Activated CD8-positive, alpha-beta memory T cell treated with anti-CD3 and anti-CD28 coated beads, Interleukin-2, amount 50 U/mL, for 1 hour (primary cell): ENCODE measurements around the gene EME2.
"Not testable (repeated sequence)": the region's sequence is repeated elsewhere in the genome, so short reads cannot be mapped to it uniquely, and the experiment has no call there.

ENCODE experiments used
- DNase-seq: peaks from one replicate; pipeline ENCODE4 v3.0.0-alpha.2; 2020; ENCODE audit errors: extremely low read depth

The EME2 gene

GRCh38 chr16:1772362-1772907 lies at the start of gene EME2:
TSS of gene EME2 (plus strand) at chr16:1772810. CDS start at chr16:1773228, 418 bp downstream.
- no peak for DNase-seq

GRCh38 chr16:1723450-1724147 lies 49.0 kb upstream of the EME2 start:
- no peak for DNase-seq

- DNase-seq = no peak
These were observed 48.1 kb upstream of the EME2 start for GRCh38 chr16:1724491-1724890.

- no peak for DNase-seq
These were observed 45.7 kb upstream of the EME2 start for GRCh38 chr16:1726661-1727502.

GRCh38 chr16:1727651-1728624 lies 44.7 kb upstream of the EME2 start:
- no peak for DNase-seq

GRCh38 chr16:1729026-1729425 lies 43.6 kb upstream of the EME2 start:
- no peak for DNase-seq

- no peak for DNase-seq
These were observed 43.2 kb upstream of the EME2 start for GRCh38 chr16:1729445-1729844.

GRCh38 chr16:1731073-1731472 lies 41.5 kb upstream of the EME2 start:
- DNase-seq = no peak

GRCh38 chr16:1731603-1732002 lies 41.0 kb upstream of the EME2 start:
- DNase-seq = no peak

- DNase-seq = no peak
These were observed 40.5 kb upstream of the EME2 start for GRCh38 chr16:1732071-1732470.

GRCh38 chr16:1732551-1732987 lies 40.0 kb upstream of the EME2 start:
- not testable (repeated sequence) for DNase-seq

- DNase-seq = no peak
These were observed 38.5 kb upstream of the EME2 start for GRCh38 chr16:1734123-1734522.

- DNase-seq = no peak
These were observed 37.8 kb upstream of the EME2 start for GRCh38 chr16:1734816-1735215.

- DNase-seq = no peak
These were observed 32.4 kb upstream of the EME2 start for GRCh38 chr16:1740234-1740633.

GRCh38 chr16:1740781-1741490 lies 31.7 kb upstream of the EME2 start:
- DNase-seq = no peak

- no peak for DNase-seq
These were observed 31.0 kb upstream of the EME2 start for GRCh38 chr16:1741553-1742165.

GRCh38 chr16:1743376-1744337 lies 29.0 kb upstream of the EME2 start:
- no peak for DNase-seq

- no peak for DNase-seq
These were observed 28.2 kb upstream of the EME2 start for GRCh38 chr16:1744338-1744840.
